Muscle layer of colon (tissue), 2 donors: ENCODE data around the gene LRMDA.

Source experiments
- H3K27ac ChIP-seq: one replicate; pipeline ENCODE4 v1.7.0; 2013; ENCODE audit warnings: low read depth, mild to moderate bottlenecking, low read length, moderate library complexity
- H3K27me3 ChIP-seq, 2 donors: one replicate each; pipeline ENCODE4 v1.7.0; 2013; ENCODE audit warnings: low read length in 2 of 2, mild to moderate bottlenecking in 2 of 2; ENCODE audit not compliant: insufficient read depth in 2 of 2, control insufficient read depth in 1 of 2
- H3K36me3 ChIP-seq: one replicate; pipeline ENCODE4 v1.7.0; 2013; ENCODE audit warnings: mild to moderate bottlenecking, low read length; ENCODE audit not compliant: insufficient read depth
- H3K4me1 ChIP-seq: one replicate; pipeline ENCODE4 v1.7.0; 2013; ENCODE audit warnings: mild to moderate bottlenecking, low read length; ENCODE audit not compliant: insufficient read depth
- H3K4me3 ChIP-seq, 2 donors: one replicate each; pipeline ENCODE4 v1.7.0; 2013; ENCODE audit warnings: low read length in 2 of 2, low read depth in 1 of 2, mild to moderate bottlenecking in 1 of 2, moderate library complexity in 1 of 2
- H3K9ac ChIP-seq: one replicate; pipeline ENCODE4 v1.7.0; 2013; ENCODE audit warnings: low read length
- H3K9me3 ChIP-seq: one replicate; pipeline ENCODE4 v1.7.0; 2013; ENCODE audit warnings: mild to moderate bottlenecking, low read length
- donor health status: abdominal sarcoma.
- donor health status: Adenocarcinoma of cecum.

The LRMDA gene

GRCh38 chr10:75460059-75460458, 28.6 kb downstream of the LRMDA start:
- Histone ChIP-seq H3K9ac (no peak overlapping the region), H3K4me3 (no peak overlapping the region), H3K27me3 (no peaks in the 10 kb centered on the region), H3K4me1 (peaks cover 9% of the 10 kb centered on the region), H3K36me3 (no peaks in the 10 kb centered on the region), H3K9me3 (no peaks in the 10 kb centered on the region), H3K27ac (no peak overlapping the region)

GRCh38 chr10:75461672-75462649, 30.5 kb downstream of the LRMDA start:
- H3K27ac ChIP-seq: no peak overlapping the region
- H3K4me3 ChIP-seq: no peak overlapping the region

GRCh38 chr10:75462865-75463264, 31.4 kb downstream of the LRMDA start:
- Histone ChIP-seq H3K27me3 (no peaks in the 10 kb centered on the region), H3K27ac (no peak overlapping the region), H3K4me3 (no peak overlapping the region), H3K4me1 (peaks cover 24% of the 10 kb centered on the region), H3K9ac (no peak overlapping the region), H3K36me3 (no peaks in the 10 kb centered on the region), H3K9me3 (no peaks in the 10 kb centered on the region)

More at GRCh38 chr10:75461672-75462649, 30.5 kb downstream of the LRMDA start:
- peaks cover 24% of the 10 kb centered on the region for H3K4me1 ChIP-seq
- H3K36me3 ChIP-seq: no peaks in the 10 kb centered on the region
- H3K9me3 ChIP-seq: no peaks in the 10 kb centered on the region
- no peaks in the 10 kb centered on the region for H3K27me3 ChIP-seq
- no peak overlapping the region for H3K9ac ChIP-seq

GRCh38 chr10:75464478-75465449, 33.3 kb downstream of the LRMDA start:
- H3K9me3 ChIP-seq: no peaks in the 10 kb centered on the region
- no peak overlapping the region for H3K9ac ChIP-seq
- H3K36me3 ChIP-seq: no peaks in the 10 kb centered on the region
- no peaks in the 10 kb centered on the region for H3K27me3 ChIP-seq
- peak overlapping the region in 1 of 2 donors; percentile 18 for H3K4me3 ChIP-seq
- H3K4me1 ChIP-seq: peaks cover 40% of the 10 kb centered on the region
- H3K27ac ChIP-seq: peak overlapping the region; percentile 19

- Histone ChIP-seq H3K4me1 (peaks cover 43% of the 10 kb centered on the region), H3K27ac (peak overlapping the region; percentile 19), H3K9ac (no peak overlapping the region)
Observed at GRCh38 chr10:75465450-75465827, 34.0 kb downstream of the LRMDA start.

GRCh38 chr10:75466001-75466400, 34.6 kb downstream of the LRMDA start:
- Histone ChIP-seq H3K9ac (no peak overlapping the region), H3K9me3 (no peaks in the 10 kb centered on the region), H3K4me3 (no peak overlapping the region)

More at GRCh38 chr10:75465450-75465827, 34.0 kb downstream of the LRMDA start:
- Histone ChIP-seq H3K27me3 (no peaks in the 10 kb centered on the region), H3K9me3 (no peaks in the 10 kb centered on the region), H3K4me3 (peak overlapping the region in 1 of 2 donors; percentile 18), H3K36me3 (no peaks in the 10 kb centered on the region)

GRCh38 chr10:75466886-75467285, 35.5 kb downstream of the LRMDA start:
- H3K9me3 ChIP-seq: no peaks in the 10 kb centered on the region
- H3K27ac ChIP-seq: no peak overlapping the region
- H3K4me3 ChIP-seq: no peak overlapping the region
- peaks cover 53% of the 10 kb centered on the region for H3K4me1 ChIP-seq
- H3K9ac ChIP-seq: no peak overlapping the region
- no peaks in the 10 kb centered on the region for H3K36me3 ChIP-seq
- no peaks in the 10 kb centered on the region for H3K27me3 ChIP-seq

More at GRCh38 chr10:75466001-75466400, 34.6 kb downstream of the LRMDA start:
- H3K27ac ChIP-seq: no peak overlapping the region
- no peaks in the 10 kb centered on the region for H3K27me3 ChIP-seq
- H3K36me3 ChIP-seq: no peaks in the 10 kb centered on the region
- H3K4me1 ChIP-seq: peaks cover 49% of the 10 kb centered on the region

GRCh38 chr10:75468612-75469005, 37.2 kb downstream of the LRMDA start:
- no peaks in the 10 kb centered on the region for H3K27me3 ChIP-seq
- no peaks in the 10 kb centered on the region for H3K9me3 ChIP-seq
- H3K36me3 ChIP-seq: no peaks in the 10 kb centered on the region
- no peak overlapping the region for H3K4me3 ChIP-seq
- no peak overlapping the region for H3K9ac ChIP-seq
- H3K4me1 ChIP-seq: peaks cover 53% of the 10 kb centered on the region
- H3K27ac ChIP-seq: no peak overlapping the region

- Histone ChIP-seq H3K27me3 (no peaks in the 10 kb centered on the region), H3K27ac (peak overlapping the region; percentile 4), H3K4me3 (no peak overlapping the region), H3K9ac (no peak overlapping the region), H3K4me1 (peaks cover 53% of the 10 kb centered on the region), H3K9me3 (no peaks in the 10 kb centered on the region), H3K36me3 (no peaks in the 10 kb centered on the region)
Observed at GRCh38 chr10:75469006-75469616, 37.7 kb downstream of the LRMDA start.

GRCh38 chr10:75470901-75471300, 39.5 kb downstream of the LRMDA start:
- Histone ChIP-seq H3K27me3 (no peaks in the 10 kb centered on the region), H3K4me1 (peaks cover 36% of the 10 kb centered on the region), H3K27ac (no peak overlapping the region), H3K9me3 (no peaks in the 10 kb centered on the region), H3K9ac (no peak overlapping the region), H3K36me3 (no peaks in the 10 kb centered on the region), H3K4me3 (no peak overlapping the region)

- Histone ChIP-seq H3K27ac (no peak overlapping the region), H3K4me3 (no peak overlapping the region), H3K9me3 (no peaks in the 10 kb centered on the region), H3K9ac (no peak overlapping the region), H3K4me1 (peaks cover 29% of the 10 kb centered on the region), H3K36me3 (no peaks in the 10 kb centered on the region), H3K27me3 (no peaks in the 10 kb centered on the region)
Observed at GRCh38 chr10:75472685-75473084, 41.3 kb downstream of the LRMDA start.
